ENCODE results near the gene APH1B. TPM values are rescaled to one million over a fixed set of nuclear protein-coding genes. Genes with fewer than 3 reads are reported as not detected.

The APH1B gene
- total RNA-seq, 1 donor from 2014 or later, result 6.2 TPM

- Histone ChIP-seq H3K9me3 (replicated peaks) (no peaks in the 10 kb centered on the region), H3K27ac (replicated peaks) (no peak overlapping the region), H3K36me3 (peaks cover 43% of the 10 kb centered on the region), H3K27me3 (ENCODE audit: low read depth) (no peaks in the 10 kb centered on the region), H3K4me1 (no peaks in the 10 kb centered on the region), H3K4me3 (no peak overlapping the region)
- intact Hi-C loops (cut with micrococcal nuclease), result no loop called here
- TF ChIP-seq, protein P1, sequence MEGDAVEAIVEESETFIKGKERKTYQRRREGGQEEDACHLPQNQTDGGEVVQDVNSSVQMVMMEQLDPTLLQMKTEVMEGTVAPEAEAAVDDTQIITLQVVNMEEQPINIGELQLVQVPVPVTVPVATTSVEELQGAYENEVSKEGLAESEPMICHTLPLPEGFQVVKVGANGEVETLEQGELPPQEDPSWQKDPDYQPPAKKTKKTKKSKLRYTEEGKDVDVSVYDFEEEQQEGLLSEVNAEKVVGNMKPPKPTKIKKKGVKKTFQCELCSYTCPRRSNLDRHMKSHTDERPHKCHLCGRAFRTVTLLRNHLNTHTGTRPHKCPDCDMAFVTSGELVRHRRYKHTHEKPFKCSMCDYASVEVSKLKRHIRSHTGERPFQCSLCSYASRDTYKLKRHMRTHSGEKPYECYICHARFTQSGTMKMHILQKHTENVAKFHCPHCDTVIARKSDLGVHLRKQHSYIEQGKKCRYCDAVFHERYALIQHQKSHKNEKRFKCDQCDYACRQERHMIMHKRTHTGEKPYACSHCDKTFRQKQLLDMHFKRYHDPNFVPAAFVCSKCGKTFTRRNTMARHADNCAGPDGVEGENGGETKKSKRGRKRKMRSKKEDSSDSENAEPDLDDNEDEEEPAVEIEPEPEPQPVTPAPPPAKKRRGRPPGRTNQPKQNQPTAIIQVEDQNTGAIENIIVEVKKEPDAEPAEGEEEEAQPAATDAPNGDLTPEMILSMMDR (IDR thresholded peaks at IDR 0.05; ENCODE audit: borderline replicate concordance), result no peak
- DNase-seq, result no peak
Measured at GRCh38 chr15:63261311-63261710, 16.1 kb upstream of the APH1B start.

DNA sequence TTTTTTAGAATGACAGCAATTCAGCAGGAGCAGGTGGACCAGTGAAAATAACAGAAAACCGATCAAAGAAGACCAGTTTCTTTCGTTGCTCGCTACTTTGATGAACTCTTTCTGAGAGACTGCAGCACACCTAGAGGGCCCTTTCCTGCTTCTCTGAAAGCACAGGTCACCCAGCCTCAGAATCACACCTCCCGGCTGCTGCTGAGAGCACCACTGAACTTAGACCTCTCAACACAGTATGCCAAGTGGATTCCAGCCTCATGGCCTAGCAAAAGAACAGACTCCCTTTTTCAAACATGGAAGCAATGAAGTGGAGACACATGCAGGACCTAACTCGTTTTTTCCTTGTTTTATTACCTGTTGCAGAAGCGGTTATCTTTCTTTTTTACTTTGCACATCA is 13.9 kb upstream of the APH1B start:
- no peaks in the 10 kb centered on the region for H3K4me1 ChIP-seq
- H3K9me3 ChIP-seq (replicated peaks), result no peaks in the 10 kb centered on the region
- no peaks in the 10 kb centered on the region for H3K27me3 ChIP-seq (ENCODE audit: low read depth)
- peaks cover 39% of the 10 kb centered on the region for H3K36me3 ChIP-seq
- no peak for DNase-seq
- intact Hi-C loops (cut with micrococcal nuclease), result no loop called here
- no peak overlapping the region for H3K4me3 ChIP-seq
- TF ChIP-seq, protein P1 (IDR thresholded peaks at IDR 0.05; ENCODE audit: borderline replicate concordance), result no peak
- no peak overlapping the region for H3K27ac ChIP-seq (replicated peaks)

DNA sequence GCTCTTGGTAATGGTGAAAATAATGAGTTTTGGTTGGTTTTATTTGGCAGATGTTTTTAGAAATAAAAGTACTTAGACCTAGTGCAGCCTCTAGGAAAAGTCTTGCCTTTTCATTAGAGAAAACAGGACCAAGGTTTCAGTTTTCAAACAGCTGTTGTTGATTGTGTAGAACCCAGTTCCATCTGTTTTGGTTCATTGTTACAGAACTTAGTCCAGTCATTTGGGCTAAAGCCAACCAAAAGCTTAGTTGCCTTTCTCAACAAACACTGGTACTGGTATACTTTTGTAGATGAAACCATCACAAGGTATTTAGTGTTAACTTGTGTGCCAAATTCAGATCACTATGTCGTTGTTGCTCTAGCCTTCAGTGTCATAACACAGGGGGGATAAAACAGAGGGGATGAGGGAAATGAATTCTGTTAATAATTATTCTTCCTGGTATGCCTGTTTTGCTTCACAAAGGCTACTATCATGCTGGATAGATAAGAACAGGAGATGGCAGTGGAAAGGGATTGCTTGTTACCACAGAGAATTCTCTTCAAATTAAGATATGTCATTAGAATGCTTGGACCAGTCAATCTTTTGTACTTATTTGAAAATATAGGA is 12.6 kb upstream of the APH1B start:
- DNase-seq, result no peak
- Histone ChIP-seq H3K27ac (replicated peaks) (no peak overlapping the region), H3K9me3 (replicated peaks) (no peaks in the 10 kb centered on the region), H3K36me3 (peaks cover 31% of the 10 kb centered on the region), H3K27me3 (ENCODE audit: low read depth) (no peaks in the 10 kb centered on the region), H3K4me3 (no peak overlapping the region), H3K4me1 (no peaks in the 10 kb centered on the region)
- intact Hi-C loops (cut with micrococcal nuclease), result no loop called here
- TF ChIP-seq, protein P1 (IDR thresholded peaks at IDR 0.05; ENCODE audit: borderline replicate concordance), result no peak

- Histone ChIP-seq H3K27me3 (ENCODE audit: low read depth) (no peaks in the 10 kb centered on the region), H3K4me1 (peaks cover 20% of the 10 kb centered on the region), H3K36me3 (no peaks in the 10 kb centered on the region), H3K4me3 (no peak overlapping the region), H3K9me3 (replicated peaks) (no peaks in the 10 kb centered on the region), H3K27ac (replicated peaks) (no peak overlapping the region)
- intact Hi-C loops (cut with micrococcal nuclease), result loop anchor here (10.0 kb wide), 1 partner anchor 120 kb away; the partner anchor contains the start of gene RPS27L
- DNase-seq, result no peak
- TF ChIP-seq, protein P1 (IDR thresholded peaks at IDR 0.05; ENCODE audit: borderline replicate concordance), result no peak
Measured at GRCh38 chr15:63274427-63274826, 3.0 kb upstream of the APH1B start.

- H3K27ac ChIP-seq (replicated peaks), result peak overlapping the region; percentile 90
- DNase-seq, result no peak
- intact Hi-C loops (cut with micrococcal nuclease), result loop anchor here (10.0 kb wide), 1 partner anchor 122 kb away; the partner anchor contains the start of gene RPS27L
- peak overlapping the region; percentile 91 for H3K4me3 ChIP-seq
- H3K4me1 ChIP-seq, result peaks cover 20% of the 10 kb centered on the region
- TF ChIP-seq, protein P1 (IDR thresholded peaks at IDR 0.05; ENCODE audit: borderline replicate concordance), result no peak
- H3K36me3 ChIP-seq, result no peaks in the 10 kb centered on the region
- no peaks in the 10 kb centered on the region for H3K9me3 ChIP-seq (replicated peaks)
- no peaks in the 10 kb centered on the region for H3K27me3 ChIP-seq (ENCODE audit: low read depth)
Measured at GRCh38 chr15:63276342-63277037, 915 bp upstream of the APH1B start.

Measured in left ventricle myocardium inferior (tissue), 1 donor.